HG02763 (cell line): ENCODE measurements around the gene GPRIN2.
A peak's percentile ranks its signal among the peaks of the same experiment; 100 is the strongest.
"Not testable (repeated sequence)": the region's sequence is repeated elsewhere in the genome, so short reads cannot be mapped to it uniquely, and the experiment has no call there.

Experiments used
- ATAC-seq: cut with Tn5 transposase; IDR thresholded peaks from one replicate; pipeline ENCODE4 v1.9.1; 2021; ENCODE audit warnings: mild to moderate bottlenecking, moderate library complexity; ENCODE audit not compliant: unreplicated experiment

Gene GPRIN2

DNA sequence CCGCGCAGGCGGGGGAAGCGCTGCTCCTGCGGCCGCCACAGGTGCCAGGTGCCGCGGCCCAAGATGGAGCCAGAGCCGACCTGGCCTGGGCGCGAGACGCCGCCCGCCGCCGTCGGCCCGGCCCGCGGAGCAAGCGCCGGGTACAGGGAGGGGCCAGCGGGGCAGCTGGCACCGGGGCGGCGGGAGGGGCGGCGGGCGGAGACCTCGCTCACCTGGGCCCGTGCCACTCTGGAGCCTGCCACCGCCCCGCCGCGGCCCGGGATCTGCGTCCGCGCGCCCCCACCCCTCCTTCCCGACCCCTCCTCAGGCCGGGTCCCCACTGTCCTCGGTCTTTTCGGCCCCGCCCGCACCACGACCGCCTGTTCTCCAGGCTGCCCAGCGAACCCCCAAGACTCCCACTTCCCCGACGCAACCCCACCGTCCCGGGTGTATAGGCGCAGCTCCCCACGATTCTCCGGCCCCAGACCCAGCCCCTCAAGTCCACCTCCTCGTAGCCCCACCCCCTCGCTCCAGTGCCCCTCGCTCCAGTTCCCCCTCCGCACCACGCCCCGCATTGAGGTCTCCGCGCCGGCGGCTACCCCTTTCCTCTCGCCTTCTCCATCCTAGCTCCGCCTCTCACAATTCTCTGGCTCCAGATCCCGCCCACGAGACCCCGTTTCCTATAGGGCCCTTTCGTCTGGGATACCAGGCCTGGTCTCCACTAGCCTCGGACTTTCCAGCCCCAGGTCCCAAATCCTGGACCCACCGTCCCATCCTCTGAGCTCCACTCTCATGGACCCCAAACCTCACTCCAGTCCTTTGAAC is at the start of gene GPRIN2:
TSS of gene GPRIN2 (minus strand) at position 144 of the 804 bp plus-strand sequence. CDS start 5,922 bp downstream, outside the sequence.
- no peak for ATAC-seq

DNA sequence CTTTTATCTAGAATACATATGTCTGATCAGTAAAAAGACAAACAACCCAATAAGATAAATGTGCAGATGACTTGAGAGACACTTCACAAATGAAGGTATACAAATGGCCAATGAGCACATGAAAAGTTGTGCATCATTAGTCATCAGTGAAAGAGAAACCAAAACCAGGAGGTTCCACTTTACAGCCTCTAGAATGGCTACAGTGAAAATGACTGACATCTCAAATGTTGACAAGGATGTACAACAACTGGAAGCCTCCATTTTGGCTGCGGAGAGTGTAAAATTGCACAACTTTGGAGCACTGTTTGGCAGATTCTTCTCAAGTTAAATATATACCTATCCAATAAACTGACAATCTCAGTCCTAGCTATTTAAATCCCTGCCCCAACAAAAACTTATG is 44.1 kb upstream of the GPRIN2 start:
- ATAC-seq = peak; percentile 59

DNA sequence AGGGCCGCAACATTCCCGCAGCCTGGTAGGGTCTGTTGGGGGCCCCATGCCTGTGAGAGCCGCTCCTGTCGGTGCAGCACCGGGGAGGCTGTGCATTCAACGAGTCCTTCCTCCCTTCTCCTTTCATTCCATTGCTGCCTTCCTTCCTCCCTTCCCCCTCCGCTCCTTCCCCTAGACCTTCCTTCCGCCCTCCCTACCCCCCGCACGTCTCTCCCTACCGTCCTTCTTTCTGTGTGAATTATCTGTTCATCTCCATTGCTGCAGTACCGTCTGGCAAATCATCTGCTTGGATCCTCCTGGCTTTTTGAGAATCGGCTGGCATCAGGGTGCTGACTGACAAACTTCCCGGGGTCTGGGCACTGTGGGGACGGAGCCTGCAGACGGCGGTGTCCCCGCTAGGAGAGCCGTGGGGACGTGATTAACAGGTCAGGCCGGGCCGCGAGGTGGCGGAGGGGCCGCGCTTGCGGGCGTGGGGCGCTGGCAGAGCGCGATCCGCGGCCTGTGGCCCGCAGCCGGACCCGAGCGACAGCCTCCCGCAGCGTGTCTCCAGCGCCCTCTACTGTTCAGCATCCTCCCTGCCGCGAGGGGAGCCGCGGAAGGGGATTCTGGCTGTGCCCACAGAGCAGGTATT is 41.3 kb upstream of the GPRIN2 start:
- peak; percentile 80 for ATAC-seq

DNA sequence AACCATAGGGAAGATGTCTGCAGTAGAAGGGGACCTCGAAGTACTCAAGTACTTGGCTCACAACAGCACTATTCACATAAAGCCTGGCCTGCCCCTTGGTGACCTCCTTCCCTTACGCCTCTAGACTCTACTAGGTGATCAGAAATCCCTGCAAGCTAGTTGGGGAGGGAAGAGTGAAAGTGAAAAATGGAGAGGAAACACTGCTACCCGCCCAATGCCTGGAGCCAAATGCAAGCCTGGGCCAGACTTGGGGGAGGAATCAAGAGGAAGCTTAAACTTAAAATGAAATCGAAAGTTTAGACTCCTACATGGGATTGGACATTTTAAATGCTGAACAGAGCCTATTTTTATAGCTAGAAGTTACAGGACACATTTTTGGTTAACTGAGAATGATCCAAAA is 40.1 kb upstream of the GPRIN2 start:
- ATAC-seq = not testable (repeated sequence)

DNA sequence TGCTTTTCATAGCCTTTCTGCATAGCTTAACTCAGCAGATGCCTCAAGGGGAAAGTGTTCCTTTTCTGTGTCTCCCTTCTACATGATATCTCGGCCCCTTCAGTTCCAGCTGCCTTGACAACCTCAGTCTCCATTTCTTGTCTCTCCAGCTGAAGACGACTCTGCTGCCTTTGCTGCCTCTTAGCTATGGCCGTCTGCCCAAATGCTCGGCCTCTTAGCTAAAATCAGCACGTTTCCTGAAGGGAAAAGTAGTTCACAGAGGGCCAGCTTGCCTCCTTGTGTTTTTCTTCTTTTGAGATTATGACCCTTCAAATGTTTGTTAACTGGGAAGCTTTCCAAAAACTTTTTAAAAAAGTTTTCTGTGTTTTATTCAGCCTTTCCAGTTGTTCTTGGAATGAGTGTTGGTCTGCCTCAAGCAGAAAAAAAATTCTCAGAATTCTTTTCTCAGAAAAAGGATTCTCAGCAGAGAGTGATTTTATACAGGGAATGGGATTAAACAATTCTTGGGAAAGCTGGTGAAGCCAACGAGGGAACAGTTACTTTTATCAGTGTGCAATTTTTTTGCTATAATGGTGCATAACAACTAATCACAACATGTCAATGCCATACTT is 38.1 kb upstream of the GPRIN2 start:
- ATAC-seq = not testable (repeated sequence)

DNA sequence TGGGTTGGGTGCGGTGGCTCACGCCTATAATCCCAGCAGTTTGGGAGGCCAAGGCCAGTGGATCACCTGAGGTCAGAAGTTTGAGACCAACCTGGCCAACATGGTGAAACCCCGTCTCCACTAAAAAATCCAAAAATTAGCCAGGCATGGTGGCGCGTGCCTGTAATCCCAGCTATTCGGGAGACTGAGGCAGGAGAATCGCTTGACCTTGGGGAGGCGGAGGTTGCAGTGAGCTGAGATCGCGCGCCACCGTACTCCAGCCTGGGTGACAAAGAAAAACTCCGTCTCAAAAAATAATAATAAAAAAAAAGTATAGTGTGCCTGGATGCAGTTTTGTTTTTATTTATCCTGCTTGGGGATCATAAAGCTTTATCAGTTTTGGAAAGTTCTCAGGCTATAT is 36.8 kb upstream of the GPRIN2 start:
- not testable (repeated sequence) for ATAC-seq

DNA sequence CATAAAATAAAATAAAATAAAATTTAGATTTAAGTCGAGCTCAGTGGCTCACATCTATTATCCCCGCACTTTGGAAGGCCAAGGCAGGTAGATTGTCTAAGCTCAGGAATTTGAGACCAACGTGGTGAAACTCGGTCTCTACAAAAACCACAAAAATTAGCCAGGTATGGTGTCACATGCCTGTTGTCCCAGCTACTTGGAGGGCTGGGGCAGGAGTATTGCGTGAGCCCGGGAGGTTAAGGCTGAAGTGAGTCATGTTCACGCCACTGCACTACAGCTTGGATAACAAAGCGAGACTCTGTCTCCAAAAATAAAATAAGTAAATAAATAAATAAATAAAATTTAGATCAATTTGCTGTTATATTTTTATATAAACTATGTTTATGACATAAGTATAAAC is 34.6 kb upstream of the GPRIN2 start:
- ATAC-seq = not testable (repeated sequence)

DNA sequence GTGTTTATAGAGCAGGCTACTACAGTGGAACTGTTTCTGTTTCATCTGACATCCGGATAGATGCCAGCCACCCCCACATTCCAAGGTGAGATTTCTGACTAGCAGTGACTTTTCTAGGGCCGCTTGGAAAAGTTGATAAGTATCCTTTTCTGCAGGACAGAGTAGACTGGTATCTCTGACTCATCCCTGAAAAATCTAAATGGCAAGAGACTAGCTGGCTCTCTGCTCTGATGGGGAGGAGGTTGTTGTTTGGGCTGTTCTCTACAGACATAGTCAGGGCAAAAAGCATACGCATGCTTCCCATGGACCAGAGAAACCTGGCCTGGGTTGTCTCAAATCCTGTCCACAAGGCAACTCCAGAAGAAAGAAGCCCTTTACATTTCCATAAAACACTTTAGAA is 33.1 kb upstream of the GPRIN2 start:
- ATAC-seq = not testable (repeated sequence)

DNA sequence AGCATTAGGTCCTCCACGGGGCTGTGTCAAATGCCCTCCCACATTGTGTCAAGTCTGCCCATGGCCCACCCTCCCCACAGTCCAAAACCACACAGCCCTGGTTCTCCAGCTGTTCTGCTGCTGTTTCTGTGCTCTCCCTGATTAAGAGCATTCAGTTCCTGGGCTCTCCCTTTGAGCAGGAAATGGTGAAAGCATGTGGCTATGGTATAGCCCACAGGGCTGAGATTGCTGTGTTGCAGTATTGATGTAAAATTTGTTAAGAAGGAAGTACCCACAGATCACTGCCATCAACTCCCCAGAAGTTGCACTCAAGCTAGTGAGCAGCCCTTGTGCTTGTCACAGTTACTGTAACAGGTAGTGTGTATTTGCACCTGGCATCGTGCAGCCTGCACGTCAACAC is 31.8 kb upstream of the GPRIN2 start:
- ATAC-seq = not testable (repeated sequence)

DNA sequence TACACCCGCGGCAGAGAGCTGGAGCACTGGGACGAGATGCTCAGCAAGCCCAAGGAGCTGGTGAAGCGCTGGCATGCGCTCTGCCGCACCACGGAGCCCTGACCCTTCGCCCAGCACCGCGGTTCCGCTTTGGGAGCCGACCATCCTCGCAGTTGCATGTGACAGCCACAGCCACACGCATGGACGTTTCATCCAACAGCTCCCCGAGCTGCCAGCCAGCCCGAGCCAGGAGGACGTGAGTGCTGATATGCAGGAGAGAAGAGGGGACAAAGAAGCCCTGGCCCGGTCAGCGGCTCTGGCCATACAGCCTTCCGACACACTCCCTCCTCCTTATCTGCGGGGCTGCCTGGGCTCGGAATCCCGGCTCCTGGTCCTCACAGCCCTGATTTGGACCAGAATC is 31.1 kb upstream of the GPRIN2 start:
- not testable (repeated sequence) for ATAC-seq

DNA sequence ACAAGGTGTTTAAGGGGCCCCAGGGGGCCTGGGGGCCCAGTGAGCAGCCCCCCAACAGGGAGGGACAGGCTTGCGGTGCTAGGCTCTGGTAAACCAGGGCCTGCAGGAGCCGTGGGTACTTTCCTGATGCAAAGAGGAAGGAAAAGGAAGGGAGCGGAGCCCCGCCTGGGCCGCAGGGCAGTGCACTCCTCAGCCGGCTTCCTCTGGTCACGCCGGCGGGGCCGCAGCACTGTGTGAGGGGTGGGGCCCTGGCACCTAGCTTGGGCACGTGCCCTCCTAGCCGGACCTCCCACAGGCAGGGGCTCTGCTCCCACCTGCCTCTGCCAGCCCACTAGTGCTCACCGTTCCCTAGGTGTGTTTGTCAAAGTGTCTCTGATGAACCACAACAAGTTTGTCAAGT is 28.8 kb upstream of the GPRIN2 start:
- ATAC-seq = not testable (repeated sequence)

DNA sequence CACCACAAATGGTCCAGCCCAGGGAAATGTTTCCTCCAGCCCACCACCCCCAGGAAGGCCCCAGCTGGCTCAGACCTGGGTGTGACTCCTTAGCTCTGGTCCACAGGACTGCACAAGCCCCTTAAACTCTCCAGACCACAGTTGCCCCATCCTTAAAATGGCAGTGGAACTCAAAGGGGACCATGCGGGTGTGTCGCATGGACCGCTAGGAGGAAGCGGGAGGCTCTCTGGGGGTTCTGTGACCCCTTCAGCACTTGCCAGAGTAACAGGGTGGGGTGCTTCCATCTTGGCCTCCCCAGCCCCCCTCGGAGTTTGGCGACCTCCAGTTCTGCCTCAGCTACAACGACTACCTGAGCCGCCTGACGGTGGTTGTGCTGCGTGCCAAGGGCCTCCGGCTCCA is 27.7 kb upstream of the GPRIN2 start:
- ATAC-seq = not testable (repeated sequence)

DNA sequence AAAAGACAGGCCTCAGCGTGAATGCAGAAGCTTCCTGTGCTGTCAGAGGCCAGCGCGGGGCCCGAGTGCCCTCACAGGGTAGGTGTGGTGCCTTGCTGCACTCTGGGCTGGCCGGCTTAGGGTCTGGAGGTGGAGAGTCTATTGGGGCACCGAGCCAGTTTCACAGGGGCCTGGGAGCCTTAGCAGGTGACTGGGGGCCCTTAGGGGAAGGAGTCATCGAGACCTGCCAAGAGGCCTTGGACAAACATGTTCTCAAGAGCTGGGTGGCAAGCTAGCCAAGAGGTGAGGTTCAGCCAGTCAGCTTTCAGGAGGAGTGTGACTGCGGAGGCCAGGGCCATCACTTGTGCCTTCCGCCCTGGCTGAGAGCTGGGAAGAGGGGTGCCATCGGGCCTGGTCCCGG is 26.1 kb upstream of the GPRIN2 start:
- not testable (repeated sequence) for ATAC-seq

DNA sequence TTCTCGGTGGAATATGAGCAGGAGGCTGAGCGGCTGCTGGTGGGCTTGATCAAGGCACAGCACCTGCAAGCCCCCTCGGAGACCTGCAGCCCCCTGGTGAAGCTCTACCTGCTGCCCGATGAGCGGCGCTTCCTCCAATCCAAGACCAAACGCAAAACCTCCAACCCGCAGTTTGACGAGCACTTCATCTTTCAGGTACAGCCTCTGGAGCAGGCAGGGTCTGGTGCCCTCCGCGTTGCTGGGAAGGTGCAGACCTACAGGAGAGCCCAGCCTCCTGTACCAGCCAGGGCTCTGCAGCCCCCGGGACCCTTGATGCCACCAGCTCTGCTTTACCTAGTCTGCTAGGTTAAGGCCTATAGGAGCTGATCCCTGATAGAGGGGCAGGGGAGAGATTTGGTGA is 25.5 kb upstream of the GPRIN2 start:
- not testable (repeated sequence) for ATAC-seq

DNA sequence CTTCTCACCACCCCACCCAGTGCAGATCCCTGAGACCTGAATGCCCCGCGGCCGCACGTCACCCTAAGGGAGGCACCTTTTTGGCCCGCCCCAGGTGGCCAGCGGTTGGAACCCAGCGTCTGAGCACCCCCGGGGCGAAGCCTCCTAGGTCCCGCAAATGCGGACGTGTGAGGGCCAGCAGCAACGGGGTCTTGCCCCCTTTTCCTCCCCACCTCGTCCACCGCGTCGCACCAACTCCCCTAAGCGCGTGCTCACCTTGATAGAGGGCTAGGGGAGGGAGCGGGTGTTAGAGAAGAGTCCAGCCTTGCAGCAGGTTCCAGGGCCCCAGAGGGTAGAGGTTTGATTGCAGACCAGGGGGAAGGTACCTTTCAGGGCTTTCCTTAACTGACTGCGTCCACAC is 22.9 kb upstream of the GPRIN2 start:
- not testable (repeated sequence) for ATAC-seq

DNA sequence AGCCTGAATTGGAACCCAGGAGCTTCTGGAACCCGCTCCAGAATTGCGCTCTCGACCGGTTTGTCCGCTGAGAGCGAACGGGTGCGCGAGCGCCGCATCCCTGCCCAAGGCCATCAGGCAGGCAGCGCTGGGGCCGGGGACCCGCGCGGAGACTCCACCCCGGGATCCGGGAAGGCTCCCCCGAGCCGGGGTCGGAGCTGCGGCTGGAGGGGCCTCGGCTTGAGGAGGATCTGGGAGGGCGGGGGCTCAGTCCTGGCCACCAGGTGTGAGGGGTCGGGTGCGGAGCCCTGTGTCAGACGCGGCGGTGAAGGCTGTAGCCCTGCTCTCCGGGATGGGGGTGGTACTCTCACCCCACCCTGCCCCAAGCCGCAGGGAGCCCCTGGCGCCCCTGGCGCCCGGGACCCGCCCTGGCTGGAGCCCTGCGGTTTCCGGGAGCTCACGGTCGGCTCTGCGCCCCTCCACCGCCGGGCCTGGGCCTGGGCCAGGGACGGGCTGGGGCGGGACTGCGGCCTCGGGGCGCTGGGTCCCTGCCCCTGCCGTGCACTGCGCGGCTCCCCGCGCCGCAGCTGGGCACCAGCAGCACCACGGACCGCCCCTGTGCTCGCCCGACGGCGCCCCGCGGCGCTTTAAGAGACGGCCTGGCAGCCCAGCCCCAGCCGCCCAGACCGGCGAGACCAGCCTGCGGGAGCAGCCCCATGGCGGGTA is 22.2 kb upstream of the GPRIN2 start, which contains the start of gene SYT15:
TSS of gene SYT15 (plus strand) at position 655 of the 705 bp plus-strand sequence. CDS start at position 696, 41 bp downstream.
- not testable (repeated sequence) for ATAC-seq

DNA sequence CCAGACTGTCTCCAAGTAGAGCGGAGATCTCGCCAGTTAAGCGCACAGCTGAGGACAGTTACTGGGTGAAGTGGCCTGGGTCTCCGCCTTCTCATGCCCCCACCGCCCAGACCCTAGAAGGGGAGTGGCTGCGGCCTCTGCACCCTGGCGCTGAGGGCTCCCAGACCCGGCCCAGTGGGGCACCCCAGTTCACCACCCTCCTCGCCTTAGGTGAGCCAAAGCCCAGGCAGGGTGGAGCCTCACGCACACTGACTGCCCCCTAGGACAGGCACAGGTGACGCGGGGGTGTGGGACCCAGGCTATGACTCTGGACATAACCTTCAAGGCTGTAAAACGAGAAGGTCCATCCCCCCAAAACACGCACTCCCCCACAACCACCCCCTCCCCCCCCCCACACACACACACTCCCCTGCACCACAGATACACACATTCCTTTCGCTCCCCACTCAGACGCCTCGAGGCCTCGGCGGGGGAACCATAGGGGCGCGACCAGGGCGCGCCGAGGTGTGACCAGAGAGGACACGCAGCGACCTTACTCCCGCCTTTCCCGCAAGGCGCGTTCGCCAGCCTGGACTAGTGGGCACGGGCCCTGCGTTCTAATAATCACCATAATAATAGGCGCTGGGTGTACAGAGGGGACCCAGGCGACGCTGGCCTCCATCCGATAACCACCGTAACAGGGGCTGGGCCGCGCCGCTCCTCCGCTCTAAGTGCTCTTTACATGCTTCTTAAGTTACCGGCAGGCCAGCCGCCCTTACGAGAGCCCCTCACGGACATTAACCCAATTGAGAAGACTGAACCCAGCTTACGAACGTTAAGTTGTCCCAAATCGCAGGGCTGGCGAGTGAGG is 21.4 kb upstream of the GPRIN2 start:
- ATAC-seq = not testable (repeated sequence)

DNA sequence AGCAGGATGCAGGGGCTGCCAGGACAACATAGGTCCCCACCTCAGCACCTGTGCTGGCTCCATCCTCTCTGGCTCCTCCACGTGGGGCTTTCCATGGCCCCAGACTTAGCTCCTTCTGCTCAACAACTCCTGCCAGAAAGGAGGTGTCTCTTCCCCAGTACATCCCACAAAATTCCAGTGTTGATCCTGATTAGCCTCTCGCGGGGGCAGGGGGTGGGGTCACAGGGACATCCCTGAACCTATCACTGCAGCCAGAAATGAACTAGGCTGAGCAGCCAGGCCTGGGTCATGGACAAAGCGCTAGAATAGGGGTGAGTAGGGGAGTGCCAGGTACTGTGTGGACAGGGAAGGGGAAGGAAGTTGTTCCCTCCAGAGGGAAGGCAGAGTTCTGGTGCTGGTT is 17.4 kb upstream of the GPRIN2 start:
- not testable (repeated sequence) for ATAC-seq

DNA sequence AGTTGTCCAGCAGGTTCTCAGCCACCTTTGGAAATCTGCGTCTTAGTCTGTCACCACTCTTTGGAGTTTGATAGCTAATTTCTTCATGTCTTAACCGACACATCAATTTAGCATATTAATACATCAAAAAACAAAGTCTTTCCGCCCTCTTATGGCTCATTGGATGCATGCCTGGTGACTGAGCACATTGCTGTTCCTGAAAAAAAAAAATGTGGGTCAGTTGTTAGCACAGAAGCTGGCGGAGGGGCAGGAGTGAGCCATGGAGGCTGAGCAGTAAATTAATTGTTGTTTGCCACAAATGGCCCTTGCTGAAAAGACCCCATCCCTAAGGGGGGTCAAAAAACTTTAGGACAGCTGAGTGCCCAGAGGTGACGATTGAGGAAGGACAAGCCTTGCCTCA is 16.9 kb upstream of the GPRIN2 start:
- ATAC-seq = not testable (repeated sequence)

DNA sequence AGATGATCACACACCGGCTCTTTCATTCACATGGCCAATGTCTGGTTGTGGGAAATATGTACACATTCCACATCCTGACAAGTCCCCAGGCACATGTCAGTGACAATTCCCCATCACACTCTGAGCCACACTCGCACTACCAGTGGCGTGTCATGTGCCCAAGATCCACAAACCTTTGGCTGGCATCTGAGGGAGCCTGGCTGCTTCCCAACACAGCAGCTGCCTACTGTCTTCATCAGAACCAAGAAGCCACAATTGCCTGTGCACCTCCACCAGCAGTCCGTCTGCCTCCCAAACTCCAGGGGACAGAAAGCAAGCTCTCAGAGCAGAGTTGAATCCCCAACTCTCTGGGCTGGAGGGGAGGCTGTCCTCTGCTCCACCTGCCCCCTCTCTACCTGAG is 16.3 kb upstream of the GPRIN2 start:
- ATAC-seq = not testable (repeated sequence)
